ENCODE data around the gene L2HGDH.

The L2HGDH gene

DNA sequence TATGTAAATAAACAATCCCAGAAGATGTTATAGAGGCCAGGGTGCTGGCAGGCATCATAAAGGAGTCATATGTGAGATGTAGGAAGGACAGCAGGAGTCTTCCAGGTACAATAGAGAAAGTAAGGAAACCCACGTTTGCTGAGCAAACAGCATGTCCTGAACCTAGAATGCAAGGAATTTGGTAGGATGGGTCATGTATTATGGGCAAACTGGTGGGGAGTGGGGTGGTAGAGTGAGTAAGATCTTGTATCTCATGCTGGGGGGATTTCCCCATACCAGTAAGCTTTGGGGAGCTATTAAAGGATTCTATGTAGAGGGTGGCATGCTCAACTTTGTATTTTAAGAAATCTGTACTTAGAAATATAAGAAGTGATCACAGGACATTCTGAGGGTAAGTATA is 43.7 kb upstream of the L2HGDH start:
- no peak overlapping the region for H3K9ac ChIP-seq (ENCODE audit: low read depth, low read length)
- peaks cover 3% of the 10 kb centered on the region; the same call in 1 of the 2 replicates for H3K36me3 ChIP-seq (ENCODE audit: insufficient read depth, low read length)
- H2AFZ ChIP-seq (ENCODE audit: low read depth, low read length) = no peak overlapping the region
- no peaks in the 10 kb centered on the region for H3K4me1 ChIP-seq (ENCODE audit: insufficient read depth, low read length)
- no peaks in the 10 kb centered on the region for H3K9me3 ChIP-seq (ENCODE audit: insufficient read depth, low read length, severe bottlenecking)
- ATAC-seq (ENCODE audit: insufficient read depth, low read depth) = no peak
- no peaks in the 10 kb centered on the region for H3K27me3 ChIP-seq (ENCODE audit: insufficient read depth, low read length, poor library complexity)
- no peak overlapping the region for H3K4me2 ChIP-seq (ENCODE audit: insufficient read depth, low read length)
- H3K4me3 ChIP-seq (ENCODE audit: low read depth in 1 of 2, low read length in 2 of 2) = no peak overlapping the region
- H3K79me2 ChIP-seq (ENCODE audit: insufficient read depth, low read length) = no peaks in the 10 kb centered on the region
- no peak for DNase-seq
- no peak for TF ChIP-seq EZH2 (IDR thresholded peaks at IDR 0.05; ENCODE audit: borderline replicate concordance, low read depth, low read length, severe bottlenecking)
- TF ChIP-seq, protein P1, sequence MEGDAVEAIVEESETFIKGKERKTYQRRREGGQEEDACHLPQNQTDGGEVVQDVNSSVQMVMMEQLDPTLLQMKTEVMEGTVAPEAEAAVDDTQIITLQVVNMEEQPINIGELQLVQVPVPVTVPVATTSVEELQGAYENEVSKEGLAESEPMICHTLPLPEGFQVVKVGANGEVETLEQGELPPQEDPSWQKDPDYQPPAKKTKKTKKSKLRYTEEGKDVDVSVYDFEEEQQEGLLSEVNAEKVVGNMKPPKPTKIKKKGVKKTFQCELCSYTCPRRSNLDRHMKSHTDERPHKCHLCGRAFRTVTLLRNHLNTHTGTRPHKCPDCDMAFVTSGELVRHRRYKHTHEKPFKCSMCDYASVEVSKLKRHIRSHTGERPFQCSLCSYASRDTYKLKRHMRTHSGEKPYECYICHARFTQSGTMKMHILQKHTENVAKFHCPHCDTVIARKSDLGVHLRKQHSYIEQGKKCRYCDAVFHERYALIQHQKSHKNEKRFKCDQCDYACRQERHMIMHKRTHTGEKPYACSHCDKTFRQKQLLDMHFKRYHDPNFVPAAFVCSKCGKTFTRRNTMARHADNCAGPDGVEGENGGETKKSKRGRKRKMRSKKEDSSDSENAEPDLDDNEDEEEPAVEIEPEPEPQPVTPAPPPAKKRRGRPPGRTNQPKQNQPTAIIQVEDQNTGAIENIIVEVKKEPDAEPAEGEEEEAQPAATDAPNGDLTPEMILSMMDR (IDR thresholded peaks at IDR 0.05; ENCODE audit: borderline replicate concordance, extremely low read depth, low read length, poor library complexity, severe bottlenecking) = no peak
- no peaks in the 10 kb centered on the region for H4K20me1 ChIP-seq (ENCODE audit: insufficient read depth, low read length)
- no peak overlapping the region for H3K27ac ChIP-seq (ENCODE audit: low read length)

DNA sequence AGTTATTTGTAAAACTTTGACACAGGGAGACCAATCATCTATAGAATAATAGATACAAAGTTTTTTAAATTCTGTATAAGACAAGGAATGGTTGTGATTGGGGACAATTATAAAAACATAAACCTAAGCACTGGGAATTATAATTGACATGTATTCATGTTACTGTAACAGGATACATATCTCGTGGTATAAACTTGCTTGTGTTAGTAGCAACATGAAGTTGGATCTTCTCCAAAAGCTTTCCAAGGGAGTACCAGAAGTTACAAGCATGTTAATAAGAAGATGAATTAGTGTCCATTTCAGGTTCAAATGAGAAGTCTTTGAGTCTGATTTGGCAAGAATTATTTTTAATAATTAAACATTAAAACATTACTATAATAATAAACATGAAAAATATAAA is 42.5 kb upstream of the L2HGDH start:
- no peaks in the 10 kb centered on the region for H3K27me3 ChIP-seq (ENCODE audit: insufficient read depth, low read length, poor library complexity)
- DNase-seq (no peak), ATAC-seq (ENCODE audit: insufficient read depth, low read depth) (no peak)
- TF ChIP-seq, protein P1 (IDR thresholded peaks at IDR 0.05; ENCODE audit: borderline replicate concordance, extremely low read depth, low read length, poor library complexity, severe bottlenecking) = no peak
- TF ChIP-seq EZH2 (IDR thresholded peaks at IDR 0.05; ENCODE audit: borderline replicate concordance, low read depth, low read length, severe bottlenecking) = no peak
- H3K4me1 ChIP-seq (ENCODE audit: insufficient read depth, low read length) = no peaks in the 10 kb centered on the region
- no peak overlapping the region for H2AFZ ChIP-seq (ENCODE audit: low read depth, low read length)
- H4K20me1 ChIP-seq (ENCODE audit: insufficient read depth, low read length) = no peaks in the 10 kb centered on the region
- H3K4me3 ChIP-seq (ENCODE audit: low read depth in 1 of 2, low read length in 2 of 2) = no peak overlapping the region
- no peaks in the 10 kb centered on the region for H3K79me2 ChIP-seq (ENCODE audit: insufficient read depth, low read length)
- no peak overlapping the region for H3K9ac ChIP-seq (ENCODE audit: low read depth, low read length)
- no peak overlapping the region for H3K27ac ChIP-seq (ENCODE audit: low read length)
- H3K9me3 ChIP-seq (ENCODE audit: insufficient read depth, low read length, severe bottlenecking) = no peaks in the 10 kb centered on the region
- peaks cover 3% of the 10 kb centered on the region; the same call in 1 of the 2 replicates for H3K36me3 ChIP-seq (ENCODE audit: insufficient read depth, low read length)
- H3K4me2 ChIP-seq (ENCODE audit: insufficient read depth, low read length) = no peak overlapping the region

DNA sequence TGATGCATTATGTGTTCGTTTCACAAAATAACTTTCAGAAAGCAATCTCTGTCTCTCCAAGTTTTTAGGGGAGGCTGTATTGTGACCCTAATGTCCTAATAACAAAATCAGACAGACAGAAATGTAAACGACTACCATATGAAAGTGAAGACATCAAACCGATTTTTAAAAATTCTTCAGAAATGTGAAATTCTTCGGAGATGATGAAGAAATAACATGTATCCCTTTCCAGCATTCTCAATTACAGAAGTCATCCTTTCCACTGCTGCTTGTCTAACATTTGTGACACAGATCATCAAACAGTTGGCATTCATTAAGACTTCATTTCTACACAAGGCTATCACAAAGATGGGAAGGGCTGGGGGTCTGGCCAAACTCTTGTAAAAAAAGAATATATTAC is 41.1 kb upstream of the L2HGDH start:
- Histone ChIP-seq H3K9ac (ENCODE audit: low read depth, low read length) (no peak overlapping the region), H3K4me3 (ENCODE audit: low read depth in 1 of 2, low read length in 2 of 2) (no peak overlapping the region), H3K4me2 (ENCODE audit: insufficient read depth, low read length) (no peak overlapping the region), H3K4me1 (ENCODE audit: insufficient read depth, low read length) (no peaks in the 10 kb centered on the region), H3K9me3 (ENCODE audit: insufficient read depth, low read length, severe bottlenecking) (no peaks in the 10 kb centered on the region), H2AFZ (ENCODE audit: low read depth, low read length) (no peak overlapping the region), H3K36me3 (ENCODE audit: insufficient read depth, low read length) (peaks cover 2% of the 10 kb centered on the region; the same call in 1 of the 2 replicates), H4K20me1 (ENCODE audit: insufficient read depth, low read length) (no peaks in the 10 kb centered on the region), H3K79me2 (ENCODE audit: insufficient read depth, low read length) (no peaks in the 10 kb centered on the region), H3K27ac (ENCODE audit: low read length) (no peak overlapping the region), H3K27me3 (ENCODE audit: insufficient read depth, low read length, poor library complexity) (no peaks in the 10 kb centered on the region)
- TF ChIP-seq EZH2 (IDR thresholded peaks at IDR 0.05; ENCODE audit: borderline replicate concordance, low read depth, low read length, severe bottlenecking) = no peak
- TF ChIP-seq, protein P1 (IDR thresholded peaks at IDR 0.05; ENCODE audit: borderline replicate concordance, extremely low read depth, low read length, poor library complexity, severe bottlenecking) = no peak
- ATAC-seq (ENCODE audit: insufficient read depth, low read depth) = no peak
- no peak for DNase-seq

DNA sequence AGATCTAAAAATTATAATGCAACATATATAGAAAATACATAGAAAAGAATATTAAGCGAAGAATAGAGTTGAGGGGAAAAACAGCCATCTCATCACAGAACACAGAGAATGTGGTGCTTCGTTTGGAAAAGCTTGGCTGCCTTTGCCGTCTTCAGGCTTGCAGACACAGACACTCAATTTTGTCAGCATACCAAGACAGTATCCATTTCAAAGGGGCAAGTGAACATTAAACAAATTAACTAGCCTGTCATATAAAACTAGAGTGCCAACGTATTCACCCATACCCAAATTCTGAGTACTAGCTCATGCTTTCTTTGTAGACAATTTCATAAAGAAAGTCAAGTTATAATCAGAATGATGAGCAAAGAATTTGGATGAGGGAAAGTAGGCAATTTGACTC is 40.6 kb upstream of the L2HGDH start:
- Histone ChIP-seq H3K27ac (ENCODE audit: low read length) (no peak overlapping the region), H3K9ac (ENCODE audit: low read depth, low read length) (no peak overlapping the region), H3K27me3 (ENCODE audit: insufficient read depth, low read length, poor library complexity) (no peaks in the 10 kb centered on the region), H4K20me1 (ENCODE audit: insufficient read depth, low read length) (no peaks in the 10 kb centered on the region), H3K4me2 (ENCODE audit: insufficient read depth, low read length) (no peak overlapping the region), H3K79me2 (ENCODE audit: insufficient read depth, low read length) (no peaks in the 10 kb centered on the region), H3K4me3 (ENCODE audit: low read depth in 1 of 2, low read length in 2 of 2) (no peak overlapping the region), H3K36me3 (ENCODE audit: insufficient read depth, low read length) (no peaks in the 10 kb centered on the region; the same call in 1 of the 2 replicates), H3K4me1 (ENCODE audit: insufficient read depth, low read length) (no peaks in the 10 kb centered on the region), H2AFZ (ENCODE audit: low read depth, low read length) (no peak overlapping the region), H3K9me3 (ENCODE audit: insufficient read depth, low read length, severe bottlenecking) (no peaks in the 10 kb centered on the region)
- no peak for ATAC-seq (ENCODE audit: insufficient read depth, low read depth)
- DNase-seq = no peak
- no peak for TF ChIP-seq EZH2 (IDR thresholded peaks at IDR 0.05; ENCODE audit: borderline replicate concordance, low read depth, low read length, severe bottlenecking)
- TF ChIP-seq, protein P1 (IDR thresholded peaks at IDR 0.05; ENCODE audit: borderline replicate concordance, extremely low read depth, low read length, poor library complexity, severe bottlenecking) = no peak

All from DND-41 (cell line).